GM12874 (cell line): ENCODE results near the gene ZNF700.
A peak's percentile ranks its signal among the peaks of the same experiment; 100 is the strongest.

ENCODE experiments used
- CTCF ChIP-seq: IDR thresholded peaks from 2 replicates; pipeline ENCODE4 v1.5.1; 2011; ENCODE audit warnings: low read depth, mild to moderate bottlenecking, control low read depth, low read length, moderate library complexity; ENCODE audit not compliant: insufficient read depth

Gene ZNF700

GRCh38 chr19:11982526-11982925, 57.6 kb downstream of the ZNF700 start:
- TF ChIP-seq CTCF, result no peak

- TF ChIP-seq CTCF, result peak; percentile 12; the same call in 1 of the 2 replicates
Observed at GRCh38 chr19:11984986-11985385, 60.1 kb downstream of the ZNF700 start.

- TF ChIP-seq CTCF, result no peak
Observed at GRCh38 chr19:11986754-11987153, 61.8 kb downstream of the ZNF700 start.

- no peak for TF ChIP-seq CTCF
Observed at GRCh38 chr19:11987405-11988281, 62.7 kb downstream of the ZNF700 start.

GRCh38 chr19:11989112-11989456, 64.2 kb downstream of the ZNF700 start:
- TF ChIP-seq CTCF, result no peak

- TF ChIP-seq CTCF, result no peak
Observed at GRCh38 chr19:11995174-11995573, 70.3 kb downstream of the ZNF700 start.
